ENCODE measurements around the gene NRARP.

NRARP gene

GRCh38 chr9:137323531-137324331 is 21.7 kb upstream of the NRARP start:
- intact Hi-C loops (cut with DNase I), result no loop called here
- DNase-seq, result peak in 2 of 10 donors; percentile 66

GRCh38 chr9:137321726-137322361 is 19.8 kb upstream of the NRARP start:
- intact Hi-C loops (cut with DNase I), result no loop called here
- peak in 1 of 10 donors; percentile 40 for DNase-seq

GRCh38 chr9:137320555-137321384 is 18.7 kb upstream of the NRARP start:
- peak in 2 of 10 donors; percentile 61 to 64 for DNase-seq
- intact Hi-C loops (cut with DNase I), result no loop called here

- intact Hi-C loops (cut with DNase I), result no loop called here
- peak in 3 of 10 donors; percentile 62 to 82 (median 73) for DNase-seq
Observed at GRCh38 chr9:137319739-137320551, 17.9 kb upstream of the NRARP start.

GRCh38 chr9:137319011-137319738 is 17.1 kb upstream of the NRARP start:
- intact Hi-C loops (cut with DNase I), result no loop called here
- peak in 8 of 10 donors; percentile 52 to 93 (median 66) for DNase-seq

DNA sequence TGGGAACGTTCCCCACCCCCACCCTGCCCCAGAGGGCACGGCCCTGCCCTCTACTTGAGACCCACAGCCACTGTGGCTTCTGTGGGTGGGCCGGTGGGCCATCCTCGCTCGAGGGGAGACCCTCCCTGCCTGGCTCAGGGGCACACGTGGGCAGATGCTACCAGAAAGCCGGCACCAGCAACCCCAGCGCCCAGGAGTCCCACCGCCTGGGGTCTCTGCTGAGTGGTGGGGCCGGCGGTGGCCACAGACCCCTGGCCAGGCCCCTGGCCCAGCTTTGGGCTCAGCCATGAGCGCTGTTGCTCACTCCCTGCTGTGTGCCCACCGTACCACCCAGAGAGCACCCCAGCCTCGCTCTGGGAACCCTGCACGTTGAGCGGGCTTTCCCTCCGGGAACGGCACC is 16.5 kb upstream of the NRARP start:
- intact Hi-C loops (cut with DNase I), result no loop called here
- peak in 3 of 10 donors; percentile 49 to 80 (median 78) for DNase-seq

- intact Hi-C loops (cut with DNase I), result no loop called here
- DNase-seq, result peak in 3 of 10 donors; percentile 50 to 81 (median 67)
Observed at GRCh38 chr9:137317718-137318511, 15.8 kb upstream of the NRARP start.

DNA sequence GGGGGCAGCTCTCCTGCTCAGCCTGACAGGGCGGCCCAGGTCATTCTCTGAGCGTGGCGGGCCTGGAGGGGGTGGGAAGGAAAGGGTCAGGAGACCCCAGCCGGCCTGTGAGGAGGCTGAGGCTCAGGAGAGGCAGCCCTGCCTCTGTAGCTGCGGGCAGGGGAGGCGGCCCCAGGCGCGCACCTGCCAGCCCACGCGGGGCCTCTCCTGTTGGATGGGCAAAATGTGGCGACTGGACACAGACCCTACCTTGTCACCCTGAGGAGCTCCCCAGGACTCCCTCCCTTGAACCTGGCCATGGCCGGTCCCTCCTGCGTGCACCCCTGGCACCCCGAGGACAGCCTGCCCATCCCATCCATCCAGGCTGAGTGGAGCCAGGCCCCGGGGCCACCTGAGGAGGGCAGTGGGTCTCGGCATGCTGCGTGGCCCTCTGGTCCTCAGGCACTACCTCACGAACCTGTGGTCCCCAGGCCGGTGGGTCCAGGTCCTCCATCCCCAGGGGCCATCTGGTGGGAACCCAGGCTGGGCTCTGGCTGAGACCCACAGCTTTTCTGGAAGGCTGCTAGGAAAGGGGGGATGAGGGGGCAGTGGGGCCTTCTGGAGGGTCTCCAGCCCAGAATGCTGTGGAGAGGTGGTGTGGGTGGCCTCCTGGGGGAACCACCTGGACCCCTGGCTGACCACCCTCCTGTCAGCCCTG is 15.1 kb upstream of the NRARP start:
- peak in 3 of 10 donors; percentile 67 to 76 (median 76) for DNase-seq
- intact Hi-C loops (cut with DNase I), result no loop called here

- intact Hi-C loops (cut with DNase I), result no loop called here
- peak in 3 of 10 donors; percentile 71 to 73 (median 71) for DNase-seq
Observed at GRCh38 chr9:137316012-137316981, 14.2 kb upstream of the NRARP start.

DNA sequence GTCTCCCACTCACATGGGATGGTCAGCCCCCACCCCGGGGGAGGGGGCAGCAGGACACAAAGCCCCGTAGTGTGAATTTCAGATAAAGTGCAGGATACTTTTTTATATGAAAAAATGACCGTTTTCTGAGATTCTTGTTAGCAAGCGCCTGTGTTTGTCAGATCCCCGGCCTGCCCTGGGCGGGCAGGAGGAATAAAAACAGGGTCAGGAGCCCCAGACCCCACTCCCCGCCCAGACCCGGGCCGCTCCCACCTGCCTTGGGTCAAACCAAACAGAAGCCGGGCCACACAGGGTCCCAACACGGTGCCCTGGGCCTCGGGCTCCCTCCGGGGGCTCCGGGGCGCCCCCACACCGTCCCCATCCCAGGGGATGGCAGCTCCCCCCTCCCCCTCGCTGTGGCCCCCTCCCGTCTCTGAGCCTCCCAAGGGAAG is 13.5 kb upstream of the NRARP start:
- DNase-seq, result peak in 2 of 10 donors; percentile 65 to 69
- intact Hi-C loops (cut with DNase I), result no loop called here

- intact Hi-C loops (cut with DNase I), result no loop called here
- peak in 2 of 10 donors; percentile 70 to 80 for DNase-seq
Observed at GRCh38 chr9:137314561-137315560, 12.8 kb upstream of the NRARP start.

- intact Hi-C loops (cut with DNase I), result no loop called here
Observed at GRCh38 chr9:137313956-137314560, 12.0 kb upstream of the NRARP start.

DNA sequence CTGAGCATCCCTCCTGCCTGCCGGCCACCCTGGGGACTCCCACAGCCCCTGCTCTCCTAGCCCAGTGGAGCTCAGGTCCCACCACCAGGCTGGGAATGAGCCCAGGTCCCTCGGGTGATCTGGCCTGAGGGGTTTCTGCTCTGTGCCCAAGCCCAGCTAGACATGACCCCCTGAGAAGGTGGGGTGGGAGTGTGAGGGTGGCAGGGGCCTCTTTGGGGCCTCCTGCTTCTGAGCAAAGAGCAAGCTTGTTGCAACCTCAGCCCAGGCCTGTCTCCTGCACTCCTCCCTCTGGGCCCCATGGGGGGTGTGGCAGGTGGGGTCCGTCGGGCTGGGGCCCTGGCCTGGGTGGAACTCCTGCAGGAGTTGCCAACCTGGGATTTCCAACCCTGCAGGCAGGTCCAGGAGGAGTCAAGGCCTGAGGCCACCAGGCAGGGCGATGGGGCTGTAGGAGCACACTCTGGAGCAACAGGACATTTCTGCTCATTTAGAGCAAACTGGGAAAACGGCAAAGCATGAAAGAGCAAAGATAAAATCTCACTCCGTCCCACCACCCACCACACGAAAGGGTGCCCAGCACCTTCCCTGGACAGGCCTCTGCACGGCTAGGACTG is 11.4 kb upstream of the NRARP start:
- peak in 2 of 10 donors; percentile 76 to 79 for DNase-seq
- intact Hi-C loops (cut with DNase I), result no loop called here

More at GRCh38 chr9:137313956-137314560, 12.0 kb upstream of the NRARP start:
- DNase-seq, result peak in 2 of 10 donors; percentile 68 to 71

- intact Hi-C loops (cut with DNase I), result no loop called here
- peak in 2 of 10 donors; percentile 69 to 77 for DNase-seq
Observed at GRCh38 chr9:137312852-137313325, 10.8 kb upstream of the NRARP start.
